GM21381 (cell line): ENCODE measurements around the gene RNF121.
A peak's percentile ranks its signal among the peaks of the same experiment; 100 is the strongest.

Source experiments
- ATAC-seq: cut with Tn5 transposase; IDR thresholded peaks from one replicate; pipeline ENCODE4 v1.9.1; 2021; ENCODE audit warnings: mild to moderate bottlenecking, moderate library complexity; ENCODE audit not compliant: unreplicated experiment

RNF121 gene

GRCh38 chr11:71987521-71987920 is 58.7 kb downstream of the RNF121 start:
- no peak for ATAC-seq

- no peak for ATAC-seq
These were observed 59.2 kb downstream of the RNF121 start for GRCh38 chr11:71988050-71988449.

GRCh38 chr11:71990701-71991100 is 61.9 kb downstream of the RNF121 start:
- no peak for ATAC-seq

GRCh38 chr11:71991494-71991893 is 62.6 kb downstream of the RNF121 start:
- peak; percentile 69 for ATAC-seq

- no peak for ATAC-seq
These were observed 63.4 kb downstream of the RNF121 start for GRCh38 chr11:71992136-71992730.

- no peak for ATAC-seq
These were observed 65.9 kb downstream of the RNF121 start for GRCh38 chr11:71994786-71995185.

GRCh38 chr11:71995726-71996291 is 67.0 kb downstream of the RNF121 start:
- no peak for ATAC-seq

- no peak for ATAC-seq
These were observed 67.7 kb downstream of the RNF121 start for GRCh38 chr11:71996517-71996916.

GRCh38 chr11:71996946-71997345 is 68.1 kb downstream of the RNF121 start:
- ATAC-seq: no peak

- no peak for ATAC-seq
These were observed 68.7 kb downstream of the RNF121 start for GRCh38 chr11:71997594-71997993.

- no peak for ATAC-seq
These were observed 69.2 kb downstream of the RNF121 start for GRCh38 chr11:71998061-71998460.

- ATAC-seq: peak; percentile 48
These were observed 69.9 kb downstream of the RNF121 start, which contains the start of gene IL18BP for GRCh38 chr11:71998649-71999310. Gene IL18BP (plus strand): TSS chr11:71998909. CDS start chr11:71999985, 1,076 bp downstream.

GRCh38 chr11:71999362-71999761 is 70.5 kb downstream of the RNF121 start:
- ATAC-seq: no peak

- ATAC-seq: no peak
These were observed 71.0 kb downstream of the RNF121 start for GRCh38 chr11:71999798-72000197.

GRCh38 chr11:72000202-72000867 is 71.5 kb downstream of the RNF121 start:
- ATAC-seq: no peak

- no peak for ATAC-seq
These were observed 72.4 kb downstream of the RNF121 start for GRCh38 chr11:72001285-72001684.

- no peak for ATAC-seq
These were observed 73.2 kb downstream of the RNF121 start for GRCh38 chr11:72001834-72002591.

- ATAC-seq: no peak
These were observed 74.3 kb downstream of the RNF121 start for GRCh38 chr11:72002841-72003775.

GRCh38 chr11:72003776-72004171 is 74.9 kb downstream of the RNF121 start:
- no peak for ATAC-seq
